NT2/D1 (cell line): ENCODE measurements around the gene CD274.

Experiments used
- YY1 ChIP-seq: IDR thresholded peaks from 2 replicates; pipeline ENCODE4 v1.6.1; 2011; ENCODE audit not compliant: insufficient read length, insufficient read depth
- ZNF274 ChIP-seq: IDR thresholded peaks from 2 replicates; pipeline ENCODE4 v1.6.1; 2011; ENCODE audit warnings: mild to moderate bottlenecking, low read depth, low read length

DNA sequence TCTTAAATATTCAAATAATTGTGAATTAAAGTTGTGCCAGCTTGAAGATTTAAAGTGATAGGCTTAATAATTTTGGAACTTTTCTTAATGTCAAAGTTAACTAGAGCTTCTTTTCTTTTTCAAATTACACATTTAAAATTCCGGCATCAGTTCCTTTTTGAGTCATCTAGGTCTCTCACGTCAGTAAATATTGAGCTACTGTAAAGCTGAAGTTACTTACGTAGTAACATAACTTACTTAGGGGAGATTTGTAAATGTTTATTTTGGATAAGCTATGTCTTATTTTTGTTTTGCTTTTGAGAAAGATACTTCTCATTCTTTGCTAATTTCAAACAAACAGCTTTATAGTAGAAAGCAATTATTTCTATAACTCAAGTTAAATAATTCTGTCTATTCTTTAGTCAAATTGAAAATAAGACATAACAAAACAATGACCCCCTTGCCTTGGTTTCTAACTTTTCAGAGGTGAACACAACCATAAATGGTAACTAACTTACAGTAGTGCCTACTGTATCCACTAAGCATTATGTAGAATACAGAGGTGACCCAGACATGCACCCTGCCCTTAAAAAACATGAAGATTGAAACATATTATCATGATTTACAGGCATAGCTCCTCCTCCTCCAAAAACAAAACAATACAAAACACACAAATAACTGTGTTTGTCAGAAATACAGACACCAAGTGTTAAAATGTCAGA, 29.8 kb downstream of the CD274 start:
- TF ChIP-seq ZNF274 (no peak), YY1 (no peak)
